ENCODE results near the gene SPEG. TPM values are rescaled to one million over a fixed set of nuclear protein-coding genes. Genes with fewer than 3 reads are reported as not detected.

SPEG gene
- total RNA-seq, 1 donor from 2014 or later = 71.2 TPM

GRCh38 chr2:219478916-219479315, 44.3 kb downstream of the SPEG start:
- Histone ChIP-seq H3K4me1 (ENCODE audit: insufficient read depth, low read length) (peaks cover 5% of the 10 kb centered on the region), H3K9ac (ENCODE audit: low read length) (no peak overlapping the region), H3K9me3 (ENCODE audit: insufficient read depth, low read depth, low read length) (no peaks in the 10 kb centered on the region), H3K79me2 (ENCODE audit: insufficient read depth, low read length) (no peaks in the 10 kb centered on the region), H3K27me3 (ENCODE audit: insufficient read depth, low read length) (peaks cover under 1% of the 10 kb centered on the region), H3K4me3 (ENCODE audit: insufficient read depth, low read depth, low read length) (no peak overlapping the region), H3K4me2 (ENCODE audit: low read length) (no peak overlapping the region), H2AFZ (ENCODE audit: low read depth, low read length) (no peak overlapping the region), H3K27ac (ENCODE audit: low read depth, low read length) (no peak overlapping the region), H4K20me1 (ENCODE audit: insufficient read depth, low read length) (peaks cover 6% of the 10 kb centered on the region), H3K36me3 (ENCODE audit: insufficient read depth, low read length) (peaks cover 12% of the 10 kb centered on the region)
- FAIRE-seq (no peak), DNase-seq (ENCODE audit: low read depth) (no peak)
- Mint-ChIP-seq H3K36me3 (ENCODE audit: low read depth, unreplicated experiment) (peaks cover 36% of the 10 kb centered on the region), H3K27ac (ENCODE audit: unreplicated experiment) (no peak overlapping the region), H3K9me3 (ENCODE audit: unreplicated experiment) (no peaks in the 10 kb centered on the region), H3K27me3 (ENCODE audit: low read depth, unreplicated experiment) (peaks cover 33% of the 10 kb centered on the region), H3K4me3 (ENCODE audit: unreplicated experiment) (no peak overlapping the region), H3K4me1 (ENCODE audit: low read depth, unreplicated experiment) (peaks cover 7% of the 10 kb centered on the region)
- TF ChIP-seq CTCF (IDR thresholded peaks at IDR 0.05; ENCODE audit: insufficient read depth, low read depth, low read length) = no peak
- no peak for TF ChIP-seq EZH2 (IDR thresholded peaks at IDR 0.05; ENCODE audit: insufficient read depth, low read length)

GRCh38 chr2:219480004-219480403, 45.4 kb downstream of the SPEG start:
- Mint-ChIP-seq H3K27me3 (ENCODE audit: low read depth, unreplicated experiment) (peaks cover 36% of the 10 kb centered on the region), H3K9me3 (ENCODE audit: unreplicated experiment) (no peaks in the 10 kb centered on the region), H3K4me3 (ENCODE audit: unreplicated experiment) (no peak overlapping the region), H3K27ac (ENCODE audit: unreplicated experiment) (no peak overlapping the region), H3K4me1 (ENCODE audit: low read depth, unreplicated experiment) (peaks cover 7% of the 10 kb centered on the region), H3K36me3 (ENCODE audit: low read depth, unreplicated experiment) (peaks cover 36% of the 10 kb centered on the region)
- Histone ChIP-seq H3K9me3 (ENCODE audit: insufficient read depth, low read depth, low read length) (no peaks in the 10 kb centered on the region), H2AFZ (ENCODE audit: low read depth, low read length) (no peak overlapping the region), H3K36me3 (ENCODE audit: insufficient read depth, low read length) (peaks cover 9% of the 10 kb centered on the region), H3K9ac (ENCODE audit: low read length) (no peak overlapping the region), H3K27me3 (ENCODE audit: insufficient read depth, low read length) (peaks cover 3% of the 10 kb centered on the region), H4K20me1 (ENCODE audit: insufficient read depth, low read length) (peaks cover 8% of the 10 kb centered on the region), H3K4me2 (ENCODE audit: low read length) (no peak overlapping the region), H3K4me3 (ENCODE audit: insufficient read depth, low read depth, low read length) (no peak overlapping the region), H3K79me2 (ENCODE audit: insufficient read depth, low read length) (no peaks in the 10 kb centered on the region), H3K27ac (ENCODE audit: low read depth, low read length) (no peak overlapping the region), H3K4me1 (ENCODE audit: insufficient read depth, low read length) (peaks cover 5% of the 10 kb centered on the region)
- TF ChIP-seq EZH2 (IDR thresholded peaks at IDR 0.05; ENCODE audit: insufficient read depth, low read length) = no peak
- no peak for TF ChIP-seq CTCF (IDR thresholded peaks at IDR 0.05; ENCODE audit: insufficient read depth, low read depth, low read length)
- no peak for DNase-seq (ENCODE audit: low read depth)
- FAIRE-seq = no peak

- H3K4me1 Mint-ChIP-seq (ENCODE audit: low read depth, unreplicated experiment) = no peaks in the 10 kb centered on the region
- TF ChIP-seq CTCF (IDR thresholded peaks at IDR 0.05; ENCODE audit: insufficient read depth, low read depth, low read length) (no peak), EZH2 (IDR thresholded peaks at IDR 0.05; ENCODE audit: insufficient read depth, low read length) (no peak)
- Histone ChIP-seq H3K36me3 (ENCODE audit: insufficient read depth, low read length) (peaks cover 9% of the 10 kb centered on the region), H3K9ac (ENCODE audit: low read length) (no peak overlapping the region), H3K4me1 (ENCODE audit: insufficient read depth, low read length) (no peaks in the 10 kb centered on the region), H3K27me3 (ENCODE audit: insufficient read depth, low read length) (peaks cover 3% of the 10 kb centered on the region), H2AFZ (ENCODE audit: low read depth, low read length) (no peak overlapping the region), H3K4me2 (ENCODE audit: low read length) (no peak overlapping the region), H3K79me2 (ENCODE audit: insufficient read depth, low read length) (no peaks in the 10 kb centered on the region), H3K27ac (ENCODE audit: low read depth, low read length) (no peak overlapping the region), H3K9me3 (ENCODE audit: insufficient read depth, low read depth, low read length) (no peaks in the 10 kb centered on the region), H3K4me3 (ENCODE audit: insufficient read depth, low read depth, low read length) (no peak overlapping the region), H4K20me1 (ENCODE audit: insufficient read depth, low read length) (peaks cover 20% of the 10 kb centered on the region)
- peaks cover 56% of the 10 kb centered on the region for H3K27me3 Mint-ChIP-seq (ENCODE audit: low read depth, unreplicated experiment)
- peaks cover 43% of the 10 kb centered on the region for H3K36me3 Mint-ChIP-seq (ENCODE audit: low read depth, unreplicated experiment)
- no peak for FAIRE-seq
- H3K9me3 Mint-ChIP-seq (ENCODE audit: unreplicated experiment) = no peaks in the 10 kb centered on the region
- no peak for DNase-seq (ENCODE audit: low read depth)
- H3K4me3 Mint-ChIP-seq (ENCODE audit: unreplicated experiment) = no peak overlapping the region
- H3K27ac Mint-ChIP-seq (ENCODE audit: unreplicated experiment) = peak overlapping the region; percentile 66
Observed at GRCh38 chr2:219482674-219483405, 48.2 kb downstream of the SPEG start.
